ENCODE results near the gene RACK1.

Gene RACK1

DNA sequence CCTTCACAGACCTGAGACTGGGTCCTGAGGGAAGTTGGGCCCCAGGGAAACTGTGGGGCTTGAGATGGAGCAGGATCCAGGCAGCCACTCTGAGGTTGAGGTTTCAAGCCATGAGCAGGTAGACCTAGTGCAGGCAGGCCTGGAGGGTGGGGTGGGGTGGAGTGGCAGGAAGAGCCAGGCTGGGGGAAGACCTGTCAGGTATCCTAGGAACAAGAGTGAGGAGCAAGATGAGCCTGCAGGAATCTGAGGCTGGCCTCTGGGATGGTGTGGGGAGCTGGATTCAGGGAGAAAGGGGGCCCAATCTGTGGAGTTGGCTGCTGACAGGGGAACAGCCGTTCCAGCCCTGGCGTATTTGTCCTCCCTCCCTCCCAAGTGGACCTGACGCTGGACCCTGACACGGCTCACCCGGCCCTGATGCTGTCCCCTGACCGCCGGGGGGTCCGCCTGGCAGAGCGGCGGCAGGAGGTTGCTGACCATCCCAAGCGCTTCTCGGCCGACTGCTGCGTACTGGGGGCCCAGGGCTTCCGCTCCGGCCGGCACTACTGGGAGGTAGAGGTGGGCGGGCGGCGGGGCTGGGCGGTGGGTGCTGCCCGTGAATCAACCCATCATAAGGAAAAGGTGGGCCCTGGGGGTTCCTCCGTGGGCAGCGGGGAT lies 9.8 kb downstream of the RACK1 start:
- ChIA-PET POLR2A (interaction anchor here (1.7 to 2.1 kb wide), 2 partner anchors 8 to 10 kb away, joined by 4 to 15 read pairs; partner anchors contain the start of gene TRIM41), CTCF (interaction anchor here (1.8 kb wide), 1 partner anchor 10 kb away, joined by 4 read pairs; the partner anchor contains the start of gene RACK1)
- TF ChIP-seq, protein P1, sequence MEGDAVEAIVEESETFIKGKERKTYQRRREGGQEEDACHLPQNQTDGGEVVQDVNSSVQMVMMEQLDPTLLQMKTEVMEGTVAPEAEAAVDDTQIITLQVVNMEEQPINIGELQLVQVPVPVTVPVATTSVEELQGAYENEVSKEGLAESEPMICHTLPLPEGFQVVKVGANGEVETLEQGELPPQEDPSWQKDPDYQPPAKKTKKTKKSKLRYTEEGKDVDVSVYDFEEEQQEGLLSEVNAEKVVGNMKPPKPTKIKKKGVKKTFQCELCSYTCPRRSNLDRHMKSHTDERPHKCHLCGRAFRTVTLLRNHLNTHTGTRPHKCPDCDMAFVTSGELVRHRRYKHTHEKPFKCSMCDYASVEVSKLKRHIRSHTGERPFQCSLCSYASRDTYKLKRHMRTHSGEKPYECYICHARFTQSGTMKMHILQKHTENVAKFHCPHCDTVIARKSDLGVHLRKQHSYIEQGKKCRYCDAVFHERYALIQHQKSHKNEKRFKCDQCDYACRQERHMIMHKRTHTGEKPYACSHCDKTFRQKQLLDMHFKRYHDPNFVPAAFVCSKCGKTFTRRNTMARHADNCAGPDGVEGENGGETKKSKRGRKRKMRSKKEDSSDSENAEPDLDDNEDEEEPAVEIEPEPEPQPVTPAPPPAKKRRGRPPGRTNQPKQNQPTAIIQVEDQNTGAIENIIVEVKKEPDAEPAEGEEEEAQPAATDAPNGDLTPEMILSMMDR (IDR thresholded peaks at IDR 0.05; ENCODE audit: control extremely low read depth, extremely low read depth, low read depth, missing control alignments), result no peak
- no peak for DNase-seq (ENCODE audit: extremely low spot score)

DNA sequence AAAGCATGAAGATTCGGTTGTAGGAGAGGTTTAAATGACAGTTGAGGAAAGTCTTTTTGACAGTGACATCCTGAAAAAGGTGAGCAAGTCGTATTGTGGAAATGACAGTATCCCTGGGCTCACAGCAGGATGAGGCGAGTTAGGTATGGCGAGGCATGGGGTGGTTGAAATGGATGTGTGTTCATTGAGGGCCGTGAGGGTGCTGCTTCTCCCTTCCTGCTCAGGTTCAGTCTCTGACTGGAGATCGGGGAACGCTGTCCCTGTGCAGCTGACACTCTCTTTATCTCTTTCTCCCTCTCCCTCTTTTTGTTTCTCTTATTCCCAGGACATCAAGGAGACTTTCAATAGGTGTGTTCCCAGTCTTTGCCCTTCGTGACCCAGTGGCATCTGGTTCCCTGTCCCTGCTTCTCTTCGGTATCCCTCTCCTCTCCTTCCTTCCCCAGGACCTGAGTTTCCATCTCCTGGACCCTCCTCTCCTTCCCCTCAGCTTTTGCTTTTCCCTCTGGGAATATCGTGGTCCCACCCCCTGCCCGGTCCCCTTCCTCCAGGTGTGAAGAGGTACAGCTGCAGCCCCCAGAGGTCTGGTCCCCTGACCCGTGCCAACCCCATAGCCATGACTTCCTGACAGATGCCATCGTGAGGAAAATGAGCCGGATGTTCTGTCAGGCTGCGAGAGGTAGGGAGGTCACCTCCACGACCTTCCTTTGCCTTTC lies 10.5 kb downstream of the RACK1 start:
- CTCF ChIA-PET, result interaction anchor here (1.8 kb wide), 1 partner anchor 11 kb away, joined by 4 read pairs; the partner anchor contains the start of gene RACK1
- no peak for DNase-seq (ENCODE audit: extremely low spot score)
- TF ChIP-seq, protein P1 (IDR thresholded peaks at IDR 0.05; ENCODE audit: control extremely low read depth, extremely low read depth, low read depth, missing control alignments), result no peak
- POLR2A ChIA-PET, result interaction anchor here (1.7 kb wide), 1 partner anchor 9 kb away, joined by 4 read pairs; no protein-coding TSS in a partner anchor

DNA sequence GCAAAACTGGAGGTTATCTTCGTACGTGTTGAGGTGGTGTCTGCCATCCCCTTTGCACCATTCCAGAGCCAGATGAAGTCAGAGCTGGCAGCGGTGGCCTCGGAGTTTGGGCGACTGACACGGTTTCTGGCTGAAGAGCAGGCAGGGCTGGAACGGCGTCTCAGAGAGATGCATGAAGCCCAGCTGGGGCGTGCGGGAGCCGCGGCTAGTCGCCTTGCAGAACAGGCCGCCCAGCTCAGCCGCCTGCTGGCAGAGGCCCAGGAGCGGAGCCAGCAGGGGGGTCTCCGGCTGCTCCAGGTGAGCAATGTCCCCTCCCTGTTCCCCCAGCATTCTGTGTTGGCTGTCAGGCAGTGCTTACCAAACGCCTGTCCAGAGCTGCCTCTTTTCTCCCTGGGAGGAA lies 11.1 kb downstream of the RACK1 start:
- TF ChIP-seq, protein P1 (IDR thresholded peaks at IDR 0.05; ENCODE audit: control extremely low read depth, extremely low read depth, low read depth, missing control alignments), result no peak
- CTCF ChIA-PET, result no interaction called here
- no peak for DNase-seq (ENCODE audit: extremely low spot score)
- POLR2A ChIA-PET, result no interaction called here

DNA sequence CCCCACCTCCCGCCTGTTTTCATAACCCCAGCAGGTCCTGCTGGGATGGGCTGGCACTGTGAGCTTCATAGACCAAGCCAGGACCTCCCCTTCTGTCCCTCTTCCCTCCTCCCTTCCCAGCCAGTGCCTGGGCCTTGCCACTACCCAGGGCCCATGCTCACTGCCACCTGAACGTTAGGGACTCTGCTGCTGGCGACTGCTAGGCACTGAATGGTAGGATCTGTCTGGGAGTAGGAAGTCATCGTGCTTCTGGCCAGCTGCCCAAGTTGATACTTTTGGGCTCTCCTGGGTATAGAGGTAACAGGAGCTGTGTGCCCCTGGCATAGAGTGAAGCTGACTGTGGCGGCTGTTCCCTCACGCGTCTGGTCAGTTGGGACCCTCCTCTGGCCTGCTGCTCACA lies 12.3 kb downstream of the RACK1 start:
- DNase-seq (ENCODE audit: extremely low spot score), result no peak
- TF ChIP-seq, protein P1 (IDR thresholded peaks at IDR 0.05; ENCODE audit: control extremely low read depth, extremely low read depth, low read depth, missing control alignments), result no peak
- ChIA-PET CTCF (interaction anchor here (1.5 kb wide), 1 partner anchor 25 kb away, joined by 3 read pairs; no protein-coding TSS in a partner anchor), POLR2A (interaction anchor here (1.0 kb wide), 1 partner anchor 13 kb away, joined by 3 read pairs; no protein-coding TSS in a partner anchor)

DNA sequence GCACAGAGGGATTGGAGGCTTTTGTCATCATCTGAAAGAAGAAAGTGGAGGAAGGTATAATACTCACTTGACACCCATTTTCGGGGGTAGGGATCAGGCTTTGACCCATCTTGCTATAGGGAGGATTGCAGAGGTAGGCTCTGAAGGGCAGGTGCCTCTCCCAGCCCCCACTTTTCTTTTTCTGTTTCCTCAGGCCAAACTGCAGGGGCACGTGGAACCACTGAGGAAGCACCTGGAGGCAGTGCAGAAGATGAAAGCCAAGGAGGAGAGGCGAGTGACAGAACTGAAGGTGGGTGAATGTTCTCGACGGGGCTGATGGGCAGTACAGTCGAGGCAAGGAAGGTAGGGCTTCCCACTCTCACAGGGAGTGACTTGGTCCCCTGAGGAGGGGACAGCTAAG lies 13.2 kb downstream of the RACK1 start:
- ChIA-PET POLR2A (no interaction called here), CTCF (interaction anchor here (1.5 kb wide), 1 partner anchor 26 kb away, joined by 3 read pairs; no protein-coding TSS in a partner anchor)
- no peak for DNase-seq (ENCODE audit: extremely low spot score)
- TF ChIP-seq, protein P1 (IDR thresholded peaks at IDR 0.05; ENCODE audit: control extremely low read depth, extremely low read depth, low read depth, missing control alignments), result no peak

DNA sequence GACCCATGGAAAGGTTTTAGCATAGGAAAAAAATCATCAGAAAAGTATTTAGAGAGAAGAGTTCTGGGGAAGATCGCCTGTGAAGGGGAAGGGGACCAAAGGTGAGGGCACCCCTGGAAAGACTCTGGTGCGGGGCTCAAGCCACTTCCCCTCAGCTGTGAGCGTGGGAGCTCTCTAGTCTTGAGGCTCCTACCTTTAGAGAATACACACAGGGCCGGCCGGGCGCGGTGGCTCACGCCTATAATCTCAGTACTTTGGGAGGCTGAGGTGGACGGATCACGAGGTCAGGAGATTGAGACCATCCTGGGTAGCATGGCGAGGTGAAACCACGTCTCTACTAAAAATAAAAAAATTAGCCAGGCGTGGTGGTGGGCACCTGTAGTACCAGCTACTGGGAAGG lies 13.7 kb downstream of the RACK1 start:
- DNase-seq (ENCODE audit: extremely low spot score), result no peak
- POLR2A ChIA-PET, result no interaction called here
- TF ChIP-seq, protein P1 (IDR thresholded peaks at IDR 0.05; ENCODE audit: control extremely low read depth, extremely low read depth, low read depth, missing control alignments), result no peak
- CTCF ChIA-PET, result interaction anchor here (0.6 kb wide), 1 partner anchor 11 kb away, joined by 3 read pairs; no protein-coding TSS in a partner anchor

Data from GM10248 (cell line).